HuH-7 (cell line): Measurements from ENCODE around the gene COQ9.

ENCODE experiments used
- DNase-seq: peaks from one replicate; pipeline ENCODE4 v3.0.0; 2011; ENCODE audit warnings: low spot score

The COQ9 gene

GRCh38 chr16:57473176-57473840 lies 26.0 kb downstream of the COQ9 start:
- no peak for DNase-seq

- no peak for DNase-seq
These were observed 26.6 kb downstream of the COQ9 start for GRCh38 chr16:57473906-57474305.

GRCh38 chr16:57474671-57475661 lies 27.7 kb downstream of the COQ9 start:
- no peak for DNase-seq

GRCh38 chr16:57475711-57476339 lies 28.5 kb downstream of the COQ9 start:
- peak; percentile 83 for DNase-seq

GRCh38 chr16:57476546-57477410 lies 29.5 kb downstream of the COQ9 start:
- no peak for DNase-seq

GRCh38 chr16:57477531-57478202 lies 30.4 kb downstream of the COQ9 start:
- no peak for DNase-seq

GRCh38 chr16:57478396-57479204 lies 31.3 kb downstream of the COQ9 start:
- no peak for DNase-seq

- peak; percentile 75 for DNase-seq
These were observed 32.1 kb downstream of the COQ9 start for GRCh38 chr16:57479205-57479975.

GRCh38 chr16:57479976-57480753 lies 32.9 kb downstream of the COQ9 start:
- peak; percentile 89 for DNase-seq

- no peak for DNase-seq
These were observed 33.5 kb downstream of the COQ9 start for GRCh38 chr16:57480754-57481230.

GRCh38 chr16:57481421-57481820 lies 34.1 kb downstream of the COQ9 start:
- no peak for DNase-seq

GRCh38 chr16:57482845-57483545 lies 35.7 kb downstream of the COQ9 start:
- no peak for DNase-seq

- no peak for DNase-seq
These were observed 36.6 kb downstream of the COQ9 start for GRCh38 chr16:57483725-57484514.

- no peak for DNase-seq
These were observed 37.3 kb downstream of the COQ9 start for GRCh38 chr16:57484515-57485005.

GRCh38 chr16:57485091-57485915 lies 38.0 kb downstream of the COQ9 start:
- DNase-seq = no peak
